Activated T-cell treated with anti-CD3 and anti-CD28 coated beads, Interleukin-2, amount 50 U/mL, for 4 hours (primary cell): ENCODE results near the gene IGFBP4. TPM values are rescaled to one million over a fixed set of nuclear protein-coding genes. Genes with fewer than 3 reads are reported as not detected.

ENCODE experiments used
- ATAC-seq, 2 donors: fragments of 200-7000 bp; cut with Tn5 transposase; one replicate each; pipeline ENCODE4 v1.10.0; 2021
- DNase-seq: peaks from one replicate; pipeline ENCODE4 v3.0.0-alpha.2; 2020
- H3K27me3 Mint-ChIP-seq: one replicate; pipeline ENCODE4 v1.8.0; 2021; ENCODE audit warnings: low read depth, mixed read lengths
- H3K36me3 Mint-ChIP-seq: one replicate; pipeline ENCODE4 v1.8.0; 2022; ENCODE audit warnings: mixed read lengths; ENCODE audit not compliant: insufficient read depth
- H3K4me1 Mint-ChIP-seq: one replicate; pipeline ENCODE4 v1.8.0; 2021; ENCODE audit warnings: low read depth, mixed read lengths
- H3K4me3 Mint-ChIP-seq: one replicate; pipeline ENCODE4 v1.8.0; 2021; ENCODE audit warnings: mild to moderate bottlenecking, moderate library complexity, mixed read lengths
- H3K9me3 Mint-ChIP-seq: one replicate; pipeline ENCODE4 v1.8.0; 2021; ENCODE audit warnings: mixed read lengths
- total RNA-seq, 3 donors: library from RNA; stranded (reverse); gene quantifications; one replicate each; pipeline ENCODE4 v1.2.1, GENCODE V29; 2021

IGFBP4 gene
- total RNA-seq, 3 donors from 2014 or later, result 14.0 to 17.7 (median 14.7) TPM

DNA sequence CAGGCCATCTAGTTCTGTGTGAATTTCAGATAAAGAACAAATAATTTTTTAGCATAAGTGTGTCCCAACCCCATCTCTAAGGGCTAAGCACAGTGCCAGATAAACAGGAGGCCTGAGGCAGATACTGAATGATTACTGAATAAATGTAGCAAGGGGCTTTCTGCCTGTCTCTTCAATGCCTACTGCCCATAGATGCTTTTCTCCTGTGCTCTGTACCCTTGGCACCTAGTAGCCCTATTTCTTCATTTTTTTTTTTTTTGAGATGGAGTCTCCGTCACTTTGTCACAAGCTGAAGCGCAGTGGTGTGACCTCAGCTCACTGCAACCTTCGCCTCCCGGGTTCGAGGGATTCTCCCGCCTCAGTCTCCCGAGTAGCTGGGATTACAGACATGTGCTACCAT, 25.3 kb downstream of the IGFBP4 start:
- Mint-ChIP-seq H3K9me3 (no peaks in the 10 kb centered on the region), H3K36me3 (no peaks in the 10 kb centered on the region), H3K4me3 (no peak overlapping the region), H3K4me1 (no peaks in the 10 kb centered on the region), H3K27me3 (peaks cover 6% of the 10 kb centered on the region)
- DNase-seq (no peak), ATAC-seq (no peak)

DNA sequence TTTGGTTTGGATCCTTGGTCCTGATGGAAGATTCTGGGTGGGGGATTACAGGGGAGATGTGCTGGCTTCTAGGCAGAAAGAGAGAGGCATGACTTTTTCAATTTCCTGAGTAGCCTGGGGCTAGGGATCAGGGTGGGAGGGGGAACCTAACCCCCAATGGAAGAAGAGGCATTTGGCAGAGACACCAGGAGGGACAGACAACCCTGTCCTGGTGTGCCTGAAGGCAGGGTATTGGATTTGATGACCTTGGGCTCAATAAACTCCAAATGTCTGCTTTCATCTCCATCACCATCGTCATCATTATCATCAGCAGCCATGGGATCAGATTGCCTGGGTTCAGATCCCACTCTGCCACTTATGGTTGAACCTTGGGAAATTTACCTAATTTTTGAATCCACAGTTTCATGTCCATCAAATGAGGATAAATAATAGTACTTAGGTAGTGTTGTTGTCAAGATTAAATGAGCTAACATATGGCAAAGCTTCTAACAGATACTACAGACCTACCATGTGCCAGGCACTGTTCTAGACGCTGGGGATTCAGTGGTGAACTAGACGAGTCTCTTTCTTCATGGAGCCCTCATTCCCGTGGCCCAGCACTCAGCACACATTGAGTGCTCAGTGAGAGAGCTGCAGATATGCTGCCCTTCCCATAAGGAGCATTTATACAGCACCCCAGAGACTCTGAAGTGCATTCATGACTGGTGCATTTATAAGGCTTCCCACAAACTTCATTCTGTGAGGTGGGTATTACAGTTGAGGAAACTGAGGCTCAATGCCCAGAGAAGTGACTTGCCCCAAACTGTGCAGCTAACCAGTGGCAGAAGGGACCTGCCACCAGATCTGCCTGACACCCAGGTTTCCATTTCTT, 26.8 kb downstream of the IGFBP4 start:
- no peak overlapping the region for H3K4me3 Mint-ChIP-seq
- peaks cover 6% of the 10 kb centered on the region for H3K27me3 Mint-ChIP-seq
- H3K36me3 Mint-ChIP-seq, result no peaks in the 10 kb centered on the region
- ATAC-seq (no peak), DNase-seq (no peak)
- H3K9me3 Mint-ChIP-seq, result no peaks in the 10 kb centered on the region
- H3K4me1 Mint-ChIP-seq, result no peaks in the 10 kb centered on the region

DNA sequence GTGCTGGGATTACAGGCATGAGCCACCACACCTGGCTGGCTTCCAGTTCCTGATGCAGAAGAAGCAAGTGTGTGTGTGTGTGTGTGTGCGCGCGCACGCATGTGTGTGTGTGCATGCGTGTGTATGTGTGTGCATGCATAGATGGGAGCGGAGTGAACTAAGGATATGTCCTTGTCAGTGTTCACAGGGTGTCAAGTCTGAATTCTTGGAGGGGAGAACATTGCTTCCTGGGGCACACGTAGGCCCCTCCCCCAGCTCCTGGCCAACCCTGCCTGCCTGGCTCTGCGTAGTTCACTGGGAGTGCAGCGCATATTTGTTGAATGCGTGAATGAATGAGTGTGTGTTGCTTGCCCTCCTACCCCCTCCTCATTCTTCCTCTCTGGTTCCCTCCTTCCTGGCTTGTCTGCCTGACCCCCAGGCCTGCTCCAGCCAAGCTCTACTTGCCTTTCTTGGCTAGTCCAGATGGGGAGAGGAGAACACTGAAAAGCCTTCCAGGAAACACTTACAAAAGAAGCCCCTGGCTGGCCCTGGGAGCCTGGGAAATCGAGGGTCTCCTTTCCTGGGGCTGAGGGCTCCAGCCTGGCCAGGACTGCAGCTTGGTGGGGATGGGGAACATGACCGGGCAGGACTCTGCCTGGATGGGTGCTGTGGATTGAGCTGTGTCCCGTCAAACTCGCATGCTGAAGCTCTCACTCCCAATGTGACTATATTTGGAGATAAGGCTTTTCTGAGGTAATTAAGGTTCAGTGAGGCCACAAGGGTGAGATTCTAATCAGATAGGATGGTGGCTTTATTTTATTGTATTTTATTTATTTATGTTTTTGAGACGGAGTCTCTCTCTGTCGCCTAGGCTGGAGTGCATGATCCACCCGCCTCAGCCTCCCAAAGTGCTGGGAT, 27.9 kb downstream of the IGFBP4 start:
- H3K27me3 Mint-ChIP-seq, result peaks cover 6% of the 10 kb centered on the region
- no peaks in the 10 kb centered on the region for H3K9me3 Mint-ChIP-seq
- no peak overlapping the region for H3K4me3 Mint-ChIP-seq
- H3K4me1 Mint-ChIP-seq, result no peaks in the 10 kb centered on the region
- DNase-seq (no peak), ATAC-seq (no peak)
- H3K36me3 Mint-ChIP-seq, result no peaks in the 10 kb centered on the region

DNA sequence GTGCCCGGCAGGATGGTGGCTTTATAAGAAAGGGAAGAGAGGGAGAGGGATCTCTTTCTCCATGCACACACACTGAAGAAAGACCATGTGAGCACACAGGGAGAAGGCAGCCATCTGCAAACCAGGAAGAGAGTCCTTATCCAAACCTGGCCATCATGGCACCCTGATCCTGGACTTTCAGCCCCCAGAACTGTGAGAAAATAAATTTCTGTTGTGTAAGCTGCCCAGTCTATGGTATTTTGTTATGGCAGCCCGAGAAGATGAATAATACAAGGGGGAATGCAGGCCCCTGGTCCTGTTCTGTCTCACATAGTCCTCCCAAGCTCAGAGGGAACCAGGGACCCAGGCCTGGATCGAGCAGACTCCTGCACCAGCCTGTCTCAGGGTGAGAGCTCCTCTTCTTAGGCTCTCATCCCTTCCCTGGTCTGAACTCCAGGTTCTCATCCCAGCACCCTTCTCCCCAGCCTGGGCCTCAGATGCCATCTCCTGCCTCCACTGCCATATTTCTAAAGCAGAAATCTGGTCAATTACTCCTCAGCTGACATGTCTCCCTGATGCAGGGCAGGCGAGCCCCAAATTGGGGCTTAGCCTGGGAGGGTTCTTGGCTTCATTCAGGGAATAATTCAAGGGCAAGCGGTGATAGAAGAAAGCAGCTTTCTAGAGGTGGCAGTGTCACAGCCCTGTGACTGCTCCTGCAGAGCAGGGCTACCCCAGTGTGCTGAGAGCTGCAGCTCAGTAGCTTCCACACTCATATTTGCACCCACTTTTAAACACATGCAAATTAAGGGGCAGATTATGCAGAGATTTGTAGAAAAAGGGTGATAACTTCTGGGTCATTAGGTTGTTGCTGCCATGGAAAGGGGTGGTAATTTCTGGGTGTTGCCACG, 28.8 kb downstream of the IGFBP4 start:
- Mint-ChIP-seq H3K4me3 (no peak overlapping the region), H3K4me1 (peaks cover 4% of the 10 kb centered on the region), H3K9me3 (no peaks in the 10 kb centered on the region), H3K36me3 (no peaks in the 10 kb centered on the region), H3K27me3 (peaks cover 6% of the 10 kb centered on the region)
- ATAC-seq (no peak), DNase-seq (no peak)

DNA sequence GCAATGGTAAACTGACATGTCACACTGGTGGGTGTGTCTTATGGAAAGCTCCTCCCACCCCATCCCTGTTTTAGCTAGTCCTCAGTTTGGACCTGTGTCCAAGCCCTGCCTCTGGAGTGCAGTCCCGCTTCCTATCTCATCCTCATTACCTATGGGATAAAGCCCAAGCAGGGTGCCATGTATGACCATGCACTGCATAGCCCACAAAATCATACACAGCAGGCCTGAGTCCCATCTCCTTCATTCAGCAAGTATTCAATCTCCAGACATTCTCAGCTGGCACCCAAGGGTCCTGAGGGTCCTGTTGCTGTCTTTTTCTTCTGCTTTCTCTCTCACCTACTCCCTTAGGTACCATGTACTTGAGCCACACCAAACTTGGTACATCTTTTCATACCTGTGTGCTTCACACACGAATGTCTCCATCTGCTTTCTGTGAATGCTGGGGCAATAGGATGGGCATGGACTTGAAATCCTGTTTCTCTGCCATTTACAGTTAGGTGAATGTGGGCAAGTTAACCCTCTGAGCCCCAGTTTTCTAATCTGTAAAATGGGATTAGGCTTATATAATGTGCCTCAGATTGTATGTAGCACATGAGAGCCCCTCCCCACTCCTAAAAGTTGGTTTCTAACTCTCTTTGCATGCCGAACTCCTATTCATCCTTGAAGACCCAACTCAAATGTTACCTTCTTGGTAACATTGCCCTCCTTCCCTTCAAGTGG, 29.6 kb downstream of the IGFBP4 start:
- Mint-ChIP-seq H3K4me3 (no peak overlapping the region), H3K27me3 (peaks cover 6% of the 10 kb centered on the region), H3K4me1 (peaks cover 4% of the 10 kb centered on the region), H3K9me3 (no peaks in the 10 kb centered on the region), H3K36me3 (no peaks in the 10 kb centered on the region)
- no peak for ATAC-seq
- no peak for DNase-seq

DNA sequence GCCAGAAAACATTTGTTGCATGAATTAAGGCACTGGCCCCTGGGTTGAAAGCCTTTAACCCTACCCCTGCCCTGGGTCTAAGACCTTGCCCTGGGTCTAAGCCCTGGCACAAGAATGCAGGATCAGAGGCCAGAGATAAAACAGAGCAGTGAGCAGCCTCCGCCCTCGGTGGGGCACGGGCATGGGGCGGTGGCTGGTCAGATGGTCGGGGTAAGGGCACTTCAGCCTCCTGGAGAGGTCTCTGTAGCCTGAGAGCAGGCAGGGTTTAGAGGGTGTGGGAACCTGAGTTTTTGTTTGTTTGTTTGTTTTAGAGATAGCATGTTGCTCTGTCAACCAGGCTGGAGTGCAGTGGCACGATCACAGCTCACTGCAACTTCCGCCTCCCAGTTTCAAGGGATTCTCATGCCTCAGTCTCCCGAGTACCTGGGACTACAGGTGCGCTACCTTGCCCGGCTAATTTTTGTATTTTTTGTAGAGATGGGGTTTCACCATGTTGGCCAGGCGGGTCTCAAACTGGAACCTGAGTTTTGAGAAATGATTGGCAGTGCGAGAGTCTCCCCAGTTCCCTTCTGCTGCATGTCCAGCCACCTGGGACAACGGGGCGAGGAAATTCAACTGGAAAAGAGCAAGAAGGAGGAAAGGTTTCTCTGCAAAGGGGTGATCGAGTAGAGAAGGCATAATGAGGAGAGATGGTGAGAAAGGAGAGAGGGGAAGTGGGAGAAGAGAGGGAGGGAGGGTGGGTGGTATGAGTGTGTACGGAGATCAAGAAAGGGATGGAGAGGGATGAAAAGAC, 30.5 kb downstream of the IGFBP4 start:
- Mint-ChIP-seq H3K4me1 (peaks cover 6% of the 10 kb centered on the region), H3K27me3 (peaks cover 6% of the 10 kb centered on the region), H3K4me3 (no peak overlapping the region), H3K36me3 (no peaks in the 10 kb centered on the region), H3K9me3 (no peaks in the 10 kb centered on the region)
- DNase-seq (no peak), ATAC-seq (no peak)

DNA sequence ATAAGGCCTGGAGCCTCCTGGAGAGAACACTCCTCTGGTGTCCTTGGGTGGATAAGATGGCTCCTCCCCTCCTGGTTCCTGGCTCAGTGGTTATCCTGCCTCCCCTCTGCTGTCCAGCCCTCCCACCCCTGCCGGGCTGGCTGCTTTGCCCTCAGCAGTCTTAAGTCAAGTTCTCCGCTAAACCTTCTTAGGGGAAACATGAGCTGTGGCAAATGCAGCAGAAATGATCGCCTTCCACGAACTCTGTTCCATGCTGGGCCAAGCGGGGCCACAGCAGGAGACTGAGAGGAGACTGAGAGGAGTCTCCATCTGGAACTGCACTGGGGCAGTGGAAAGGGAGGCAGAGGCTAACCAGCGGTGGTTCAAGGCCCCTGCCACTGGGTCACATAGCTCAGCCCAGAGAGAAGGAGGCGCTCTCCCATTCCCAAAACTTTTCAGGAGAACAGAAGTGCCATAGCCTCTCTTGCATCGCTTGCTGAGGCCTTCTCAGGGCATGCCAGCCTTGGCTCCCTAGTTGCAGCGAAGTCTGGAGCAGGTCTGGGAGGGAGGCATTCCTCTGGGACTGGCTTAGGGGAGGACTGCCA, 31.3 kb downstream of the IGFBP4 start:
- no peaks in the 10 kb centered on the region for H3K9me3 Mint-ChIP-seq
- H3K36me3 Mint-ChIP-seq, result no peaks in the 10 kb centered on the region
- peaks cover 6% of the 10 kb centered on the region for H3K27me3 Mint-ChIP-seq
- DNase-seq, result no peak
- H3K4me1 Mint-ChIP-seq, result peaks cover 11% of the 10 kb centered on the region
- no peak for ATAC-seq
- no peak overlapping the region for H3K4me3 Mint-ChIP-seq

DNA sequence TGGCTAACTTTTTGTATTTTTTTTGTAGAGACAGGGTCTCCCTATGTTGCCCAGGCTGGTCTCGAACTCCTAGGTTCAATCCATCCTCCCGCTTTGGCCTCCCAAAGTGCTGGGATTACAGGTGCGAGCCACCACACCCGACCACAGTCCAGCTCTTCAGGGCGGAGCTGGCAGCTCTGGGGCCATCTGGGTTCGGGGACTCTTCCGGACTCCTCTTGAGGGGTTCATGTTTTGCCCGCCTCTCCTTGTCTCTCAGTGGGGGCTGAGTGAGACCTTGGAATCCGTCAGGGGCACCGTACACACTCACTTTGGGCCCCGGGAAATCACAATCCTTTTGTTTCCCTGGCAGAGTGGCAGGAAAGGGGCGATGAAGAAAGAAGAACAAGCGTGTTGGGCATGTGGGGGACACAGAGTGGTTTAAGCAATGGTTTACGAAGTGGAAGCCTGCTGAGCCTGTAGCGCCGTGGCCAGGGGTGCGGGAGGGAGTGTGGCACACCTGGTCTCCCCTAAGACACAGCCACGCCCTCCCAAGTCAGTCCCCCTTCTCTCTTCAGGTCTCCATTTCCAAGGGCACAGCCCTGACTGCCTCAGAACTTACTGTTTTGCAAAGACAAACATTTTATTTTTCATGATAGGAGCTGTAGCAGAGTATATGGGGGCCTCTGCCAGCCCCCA, 32.1 kb downstream of the IGFBP4 start:
- Mint-ChIP-seq H3K36me3 (no peaks in the 10 kb centered on the region), H3K4me1 (peaks cover 20% of the 10 kb centered on the region), H3K27me3 (peaks cover 6% of the 10 kb centered on the region), H3K9me3 (no peaks in the 10 kb centered on the region), H3K4me3 (no peak overlapping the region)
- DNase-seq (no peak), ATAC-seq (no peak)

DNA sequence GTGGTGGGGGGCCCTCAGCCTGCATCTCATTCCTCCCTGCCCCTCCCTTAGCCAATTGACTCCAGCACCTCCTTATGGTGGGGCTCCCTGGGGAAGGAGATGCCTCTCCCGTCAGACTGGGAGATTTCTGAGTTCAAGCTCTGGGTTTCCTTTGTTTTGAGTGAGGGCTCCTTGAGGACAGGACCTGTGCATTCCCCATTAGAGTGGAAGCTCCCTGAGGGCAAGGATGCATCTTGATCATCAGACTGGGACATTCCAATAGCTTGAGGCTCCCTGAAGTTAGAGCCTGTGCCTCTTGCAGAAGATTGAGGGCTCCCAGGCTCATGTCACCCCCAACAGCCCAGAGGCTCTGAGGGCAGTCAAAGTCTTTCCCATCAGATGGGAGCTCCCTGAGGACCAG, 34.5 kb downstream of the IGFBP4 start:
- peaks cover 43% of the 10 kb centered on the region for H3K4me1 Mint-ChIP-seq
- no peak overlapping the region for H3K4me3 Mint-ChIP-seq
- ATAC-seq (no peak), DNase-seq (no peak)
- no peaks in the 10 kb centered on the region for H3K36me3 Mint-ChIP-seq
- H3K9me3 Mint-ChIP-seq, result no peaks in the 10 kb centered on the region
- H3K27me3 Mint-ChIP-seq, result peaks cover 2% of the 10 kb centered on the region

DNA sequence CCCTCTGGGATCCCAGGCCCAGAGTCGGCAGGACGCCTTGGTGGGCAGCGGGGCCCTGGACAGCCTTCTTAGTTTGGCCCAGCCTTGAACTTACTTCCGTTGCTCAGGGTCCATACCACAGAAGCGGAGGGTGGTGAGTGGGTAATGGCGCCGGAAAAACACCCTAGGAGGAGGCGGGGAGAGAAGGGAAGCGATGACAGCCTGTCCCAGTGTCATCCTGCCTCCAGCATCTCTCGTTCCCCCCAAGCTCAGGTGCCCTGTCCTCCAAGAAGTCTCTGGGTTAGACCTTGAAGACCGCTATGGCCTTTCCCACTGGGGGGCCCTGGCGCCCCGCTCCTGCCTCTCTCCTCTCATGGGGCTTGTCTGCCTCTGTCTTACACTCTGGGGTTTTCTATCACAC, 35.2 kb downstream of the IGFBP4 start:
- H3K36me3 Mint-ChIP-seq, result no peaks in the 10 kb centered on the region
- ATAC-seq (no peak), DNase-seq (no peak)
- H3K27me3 Mint-ChIP-seq, result no peaks in the 10 kb centered on the region
- H3K4me1 Mint-ChIP-seq, result peaks cover 44% of the 10 kb centered on the region
- H3K9me3 Mint-ChIP-seq, result no peaks in the 10 kb centered on the region
- no peak overlapping the region for H3K4me3 Mint-ChIP-seq

DNA sequence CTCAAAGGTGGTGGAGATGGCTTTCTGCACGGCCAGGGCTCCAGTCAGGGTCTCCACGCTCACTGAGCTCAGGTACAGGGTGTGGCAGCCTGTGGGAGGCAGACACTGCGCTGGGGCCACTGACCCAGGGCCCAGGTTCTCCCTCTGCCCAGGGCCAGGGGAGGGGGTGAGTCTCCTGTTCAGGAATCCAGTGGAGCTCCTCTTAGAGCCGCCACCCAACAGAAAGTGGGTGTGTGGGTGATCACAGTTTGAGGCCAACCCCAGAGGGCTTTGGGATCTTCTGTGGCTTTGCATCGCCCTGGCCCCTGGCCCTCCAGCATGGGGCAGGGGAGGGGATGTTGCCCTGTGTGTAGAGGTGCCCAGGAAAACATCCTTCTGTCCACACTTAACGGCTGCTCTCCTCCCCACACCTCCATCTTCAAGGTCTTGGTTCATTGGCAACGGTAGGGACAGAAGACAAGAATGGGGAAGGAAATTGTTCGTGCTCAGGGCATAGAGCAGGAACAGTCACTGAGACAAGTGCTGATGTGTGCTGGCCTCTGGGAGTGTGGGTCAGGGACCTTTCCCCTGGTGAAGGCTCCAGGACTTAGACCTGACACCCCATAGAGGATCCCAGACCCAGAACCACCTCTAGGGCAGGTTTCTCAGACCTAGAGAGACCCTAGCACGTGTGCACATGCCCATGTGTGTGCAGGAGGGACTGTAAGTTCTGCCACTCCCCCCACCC, 36.7 kb downstream of the IGFBP4 start:
- H3K9me3 Mint-ChIP-seq, result no peaks in the 10 kb centered on the region
- ATAC-seq, result no peak

DNA sequence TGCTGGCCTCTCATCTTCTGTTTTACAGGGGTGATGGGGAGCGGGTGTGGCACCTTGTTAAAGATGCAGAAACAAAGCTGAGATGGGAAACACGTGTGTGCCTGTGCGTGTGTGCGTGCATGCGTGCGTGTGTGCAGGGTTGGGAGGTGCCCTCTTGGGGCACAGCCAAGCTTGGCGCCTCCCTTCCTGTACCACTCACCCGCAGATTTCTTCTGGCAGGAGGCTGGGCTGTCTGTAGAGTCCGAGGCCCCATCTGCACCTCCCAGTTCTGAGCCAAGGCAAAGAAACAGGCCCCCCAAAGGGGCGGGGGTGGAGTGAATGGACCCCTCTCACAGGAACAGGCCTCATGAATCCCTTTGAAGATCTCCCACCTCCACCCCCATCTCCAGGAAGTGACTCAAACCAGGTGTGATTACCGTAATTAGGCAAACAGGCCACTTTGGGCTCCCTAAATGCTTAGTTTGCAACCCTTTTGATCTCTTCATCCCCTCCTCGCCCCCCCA, 37.3 kb downstream of the IGFBP4 start:
- peak overlapping the region; percentile 59 for H3K4me3 Mint-ChIP-seq
- peaks cover 56% of the 10 kb centered on the region for H3K4me1 Mint-ChIP-seq
- DNase-seq, result peak; percentile 64
- peak; percentile 87 to 90 for ATAC-seq
- H3K27me3 Mint-ChIP-seq, result no peaks in the 10 kb centered on the region
- H3K36me3 Mint-ChIP-seq, result no peaks in the 10 kb centered on the region
- no peaks in the 10 kb centered on the region for H3K9me3 Mint-ChIP-seq

More for the DNA sequence above, 36.7 kb downstream of the IGFBP4 start:
- Mint-ChIP-seq H3K4me3 (peak overlapping the region; percentile 59), H3K36me3 (no peaks in the 10 kb centered on the region), H3K4me1 (peaks cover 50% of the 10 kb centered on the region), H3K27me3 (no peaks in the 10 kb centered on the region)
- DNase-seq, result no peak
